Fibroblast of the conjunctiva (primary cell): Measurements from ENCODE around the gene HK1.
"Not testable (repeated sequence)": the region's sequence is repeated elsewhere in the genome, so short reads cannot be mapped to it uniquely, and the experiment has no call there.

Experiments used
- DNase-seq: peaks from one replicate; pipeline ENCODE4 v3.0.0-alpha.2; 2010; ENCODE audit warnings: low read depth

The HK1 gene

DNA sequence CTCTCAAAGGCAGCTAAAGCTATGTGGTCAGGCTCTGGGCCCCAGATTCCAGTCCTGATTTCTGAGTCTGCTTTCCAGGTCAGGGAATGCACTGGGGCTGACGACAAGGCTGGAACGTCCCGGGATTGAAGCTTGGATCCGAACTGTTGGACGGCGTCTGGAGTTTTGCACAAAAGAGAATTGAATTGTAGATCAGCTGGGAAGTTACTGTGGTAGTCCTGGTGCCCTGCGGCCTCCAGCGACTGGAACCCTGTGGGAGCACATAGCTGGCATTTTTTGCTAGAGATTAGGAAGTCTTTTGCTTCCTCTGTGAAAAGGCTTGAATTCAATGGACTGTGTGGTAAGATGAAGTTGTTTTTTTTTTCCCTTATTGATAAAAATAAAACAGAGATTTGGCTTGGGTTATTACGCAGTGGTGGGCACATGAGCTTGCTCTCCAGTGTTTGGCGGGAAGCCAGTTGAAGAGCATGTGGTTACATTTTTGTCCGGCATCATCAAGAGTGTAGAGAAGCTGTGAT, at the start of gene HK1:
TSS of gene HK1 (plus strand) at position 51 of the 518 bp plus-strand sequence.
- DNase-seq: no peak

DNA sequence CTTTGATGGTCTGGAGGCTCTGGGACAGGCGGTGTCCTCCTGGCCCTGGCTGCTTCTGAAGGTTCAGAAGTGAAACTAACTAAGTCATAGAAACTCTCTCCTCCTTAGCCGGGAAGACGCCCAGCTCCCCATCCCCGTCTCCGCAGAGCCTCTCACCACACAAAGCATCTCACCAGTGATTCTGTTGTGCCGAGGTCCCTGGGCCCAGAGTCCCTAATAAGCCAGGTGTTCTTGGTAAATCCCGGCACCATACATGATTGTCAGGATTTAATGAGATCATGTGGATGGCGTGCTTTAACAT, 48.7 kb upstream of the HK1 start:
- DNase-seq: no peak

DNA sequence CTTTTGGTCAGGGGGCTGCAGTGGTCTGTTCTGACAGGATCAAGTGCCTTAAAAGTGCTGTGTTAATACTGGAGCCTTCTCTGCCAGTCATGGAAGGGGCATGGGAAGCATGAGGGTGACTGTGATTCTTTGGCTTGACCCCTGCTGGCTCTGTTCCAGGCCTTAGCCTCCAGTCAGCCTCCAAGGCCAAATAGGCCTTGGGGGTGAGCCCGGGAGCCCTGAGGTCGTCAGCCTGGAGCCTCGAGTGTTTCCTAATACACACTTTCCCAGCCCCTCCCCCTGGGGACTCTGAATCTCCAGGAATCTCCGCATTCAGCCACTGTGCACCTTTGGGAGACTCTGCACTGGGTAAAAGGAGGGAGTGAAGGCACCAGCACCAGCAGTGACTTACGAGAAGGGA, 48.2 kb upstream of the HK1 start:
- DNase-seq: no peak

DNA sequence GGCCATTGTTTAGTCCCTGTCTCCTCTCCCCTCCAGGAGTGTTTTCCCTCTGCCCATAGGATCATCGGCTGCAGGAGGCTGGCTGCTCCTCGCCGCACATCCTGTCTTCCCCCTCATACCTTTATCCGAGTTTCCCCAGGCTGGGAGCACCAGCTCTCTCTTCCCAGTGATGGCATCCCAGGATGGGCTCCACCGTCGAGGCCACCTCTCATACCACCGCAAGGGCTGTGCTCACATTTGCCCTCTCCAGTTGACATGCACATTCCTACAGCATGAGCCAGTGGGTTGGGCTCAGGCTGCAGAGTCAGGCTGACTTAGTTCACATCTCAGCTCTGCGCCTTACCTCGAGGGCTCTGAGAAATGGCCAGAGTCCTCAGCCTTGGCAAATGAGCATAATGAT, 46.0 kb upstream of the HK1 start:
- DNase-seq: peak; percentile 26

DNA sequence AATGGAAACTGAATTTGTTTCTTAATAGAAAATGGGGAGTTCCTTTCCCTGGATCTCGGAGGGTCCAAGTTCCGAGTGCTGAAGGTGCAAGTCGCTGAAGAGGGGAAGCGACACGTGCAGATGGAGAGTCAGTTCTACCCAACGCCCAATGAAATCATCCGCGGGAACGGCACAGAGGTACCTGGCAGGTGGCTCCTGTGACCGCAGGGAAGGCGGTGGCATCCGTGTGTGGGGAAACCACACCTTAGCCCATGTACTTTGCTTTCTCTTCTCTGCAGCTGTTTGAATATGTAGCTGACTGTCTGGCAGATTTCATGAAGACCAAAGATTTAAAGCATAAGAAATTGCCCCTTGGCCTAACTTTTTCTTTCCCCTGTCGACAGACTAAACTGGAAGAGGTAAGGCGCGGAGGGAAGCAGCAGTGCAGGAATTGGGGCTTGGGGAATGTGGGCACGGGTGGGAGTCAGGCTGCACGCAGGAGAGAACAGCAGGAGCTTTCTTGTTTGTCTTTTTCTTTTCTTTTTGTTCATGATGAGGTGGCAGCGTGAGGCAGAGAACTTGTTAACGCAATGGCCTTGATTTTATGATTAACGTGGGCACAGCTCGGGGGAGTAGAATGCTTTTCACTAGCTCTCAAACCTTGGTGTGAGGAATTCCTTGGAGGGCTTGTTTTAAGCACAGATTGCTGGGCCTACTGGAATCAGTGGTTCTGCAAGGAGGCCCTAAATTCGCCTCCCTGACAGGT, 45.4 kb upstream of the HK1 start:
- no peak for DNase-seq

DNA sequence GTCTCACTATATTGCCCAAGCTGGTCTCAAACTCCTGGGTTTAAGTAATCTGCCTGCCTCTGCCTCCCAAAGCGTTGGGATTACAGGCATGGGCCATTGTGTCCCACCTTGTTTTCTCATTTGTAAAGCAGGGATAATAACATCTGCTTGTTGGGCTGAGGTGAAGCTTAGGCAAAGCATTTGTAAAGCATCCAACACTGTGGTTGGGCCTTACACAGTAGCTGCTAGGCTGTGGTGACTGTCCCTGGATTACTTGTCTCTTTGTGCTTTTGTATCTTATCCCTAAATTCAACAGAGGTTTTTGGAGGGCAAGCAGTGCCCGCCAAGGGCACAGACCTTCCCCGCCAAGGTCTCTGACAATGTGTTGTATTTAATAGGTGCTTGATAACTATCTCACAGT, 43.8 kb upstream of the HK1 start:
- no peak for DNase-seq

DNA sequence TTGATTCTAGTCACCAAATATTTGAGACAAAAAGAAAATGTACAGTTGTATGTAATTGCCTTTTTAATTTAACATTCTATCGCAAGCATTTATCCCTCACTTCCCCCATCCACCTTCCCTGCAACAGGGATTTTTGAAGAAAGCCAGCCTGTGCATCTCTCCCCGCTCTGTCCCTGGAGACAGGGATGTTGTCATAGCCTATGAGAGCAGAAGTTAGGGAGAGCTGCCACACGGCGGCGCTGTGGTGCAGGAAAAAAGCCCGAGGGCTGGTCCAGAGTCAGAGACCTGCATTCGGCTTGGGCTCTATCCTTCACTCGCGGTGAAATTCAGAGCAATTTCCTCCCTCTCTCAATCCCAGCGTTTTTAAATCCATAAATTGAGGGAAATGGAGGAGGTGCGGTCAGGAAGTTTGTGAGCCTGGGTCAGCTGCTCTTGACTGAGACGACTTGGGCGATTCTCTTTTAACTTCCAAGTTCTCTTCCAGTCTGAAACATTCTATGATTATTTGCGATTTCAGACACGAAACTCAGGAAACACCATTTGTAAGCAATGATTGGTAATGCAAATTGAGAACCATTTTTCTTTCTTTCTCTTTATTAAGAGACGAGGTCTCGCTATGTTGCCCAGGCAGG, 40.7 kb upstream of the HK1 start:
- DNase-seq: peak; percentile 56

DNA sequence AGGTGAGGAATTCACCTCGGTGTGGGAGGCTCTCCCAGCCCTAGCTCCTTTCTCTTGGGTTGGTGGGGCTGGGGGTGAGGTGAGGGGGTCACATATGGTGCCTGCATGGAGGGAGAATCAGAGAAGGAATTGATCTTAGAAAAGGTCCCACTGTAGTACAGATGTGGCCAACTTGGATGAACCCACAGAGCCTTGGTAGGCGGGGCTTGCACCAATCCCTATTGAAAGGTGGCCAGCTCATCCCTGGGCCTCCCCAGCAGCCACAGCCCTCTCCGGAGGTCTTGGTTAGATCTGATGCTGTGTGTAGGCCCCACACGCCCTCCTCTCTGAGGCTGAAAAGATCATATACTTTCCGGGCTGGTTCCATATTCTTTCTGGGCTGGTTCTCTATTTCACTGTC, 39.2 kb upstream of the HK1 start:
- DNase-seq: no peak

DNA sequence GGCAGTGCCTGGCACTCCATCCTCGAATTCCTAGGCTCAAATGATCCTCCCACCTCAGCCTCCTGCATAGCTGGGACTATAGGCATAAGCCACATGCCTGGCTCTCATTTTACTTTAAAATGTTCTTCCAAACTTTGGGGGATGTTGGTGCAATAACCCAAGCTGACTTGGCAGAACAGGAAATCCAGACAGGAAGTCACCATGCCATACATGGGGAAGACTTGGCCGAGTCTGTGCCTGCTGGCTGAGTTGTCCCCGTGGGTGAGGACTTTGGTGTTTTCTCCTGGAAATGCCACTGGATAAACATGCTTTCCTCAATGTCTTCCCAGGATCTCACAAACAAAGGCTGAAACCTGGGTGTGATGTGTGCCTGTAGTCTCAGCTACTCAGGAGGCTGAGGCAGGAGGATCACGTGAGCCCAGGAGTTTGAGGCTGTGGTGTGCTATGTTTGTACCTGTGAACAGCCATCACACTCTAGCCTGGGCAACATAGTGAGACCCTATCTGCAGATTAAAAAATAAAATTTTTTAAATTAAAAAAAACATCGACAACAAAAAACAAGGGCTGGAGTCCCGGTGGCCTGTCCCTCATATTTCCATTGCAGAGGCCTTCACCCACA, 38.4 kb upstream of the HK1 start:
- DNase-seq: no peak

DNA sequence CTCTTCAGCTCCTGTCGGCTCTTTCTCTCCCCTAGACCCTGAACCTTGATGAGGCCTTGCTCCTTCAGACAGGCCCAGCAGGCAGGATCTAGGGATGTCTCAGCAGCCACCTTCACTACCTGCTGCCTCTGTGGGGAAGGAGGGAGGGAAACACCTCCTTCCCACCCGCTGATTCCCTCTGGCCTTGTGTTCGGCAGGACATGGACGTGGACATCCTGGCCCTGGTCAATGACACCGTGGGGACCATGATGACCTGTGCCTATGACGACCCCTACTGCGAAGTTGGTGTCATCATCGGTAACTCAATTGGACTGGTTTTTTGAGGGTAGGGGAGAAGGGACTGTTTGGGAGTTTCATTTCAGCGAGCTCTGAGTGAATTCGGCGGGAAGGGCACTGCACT, 37.8 kb upstream of the HK1 start:
- no peak for DNase-seq

DNA sequence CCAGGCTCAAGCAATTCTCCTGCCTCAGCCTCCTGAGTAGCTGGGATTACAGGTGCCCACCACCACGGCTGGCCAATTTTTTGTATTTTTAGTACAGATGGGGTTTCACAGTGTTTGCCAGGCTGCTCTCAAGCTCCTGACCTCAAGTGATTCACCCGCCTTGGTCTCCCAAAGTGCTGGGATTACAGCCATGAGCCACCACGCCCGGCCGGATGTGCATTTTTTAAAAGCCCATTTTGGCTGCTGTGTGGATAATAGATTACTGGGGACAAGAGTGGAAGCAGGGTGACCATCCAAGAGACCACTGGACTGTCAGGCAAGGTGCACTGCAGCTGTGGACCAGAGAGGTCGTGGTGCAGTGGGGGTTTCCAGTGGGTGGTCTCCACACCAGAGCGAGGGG, 36.7 kb upstream of the HK1 start:
- no peak for DNase-seq

DNA sequence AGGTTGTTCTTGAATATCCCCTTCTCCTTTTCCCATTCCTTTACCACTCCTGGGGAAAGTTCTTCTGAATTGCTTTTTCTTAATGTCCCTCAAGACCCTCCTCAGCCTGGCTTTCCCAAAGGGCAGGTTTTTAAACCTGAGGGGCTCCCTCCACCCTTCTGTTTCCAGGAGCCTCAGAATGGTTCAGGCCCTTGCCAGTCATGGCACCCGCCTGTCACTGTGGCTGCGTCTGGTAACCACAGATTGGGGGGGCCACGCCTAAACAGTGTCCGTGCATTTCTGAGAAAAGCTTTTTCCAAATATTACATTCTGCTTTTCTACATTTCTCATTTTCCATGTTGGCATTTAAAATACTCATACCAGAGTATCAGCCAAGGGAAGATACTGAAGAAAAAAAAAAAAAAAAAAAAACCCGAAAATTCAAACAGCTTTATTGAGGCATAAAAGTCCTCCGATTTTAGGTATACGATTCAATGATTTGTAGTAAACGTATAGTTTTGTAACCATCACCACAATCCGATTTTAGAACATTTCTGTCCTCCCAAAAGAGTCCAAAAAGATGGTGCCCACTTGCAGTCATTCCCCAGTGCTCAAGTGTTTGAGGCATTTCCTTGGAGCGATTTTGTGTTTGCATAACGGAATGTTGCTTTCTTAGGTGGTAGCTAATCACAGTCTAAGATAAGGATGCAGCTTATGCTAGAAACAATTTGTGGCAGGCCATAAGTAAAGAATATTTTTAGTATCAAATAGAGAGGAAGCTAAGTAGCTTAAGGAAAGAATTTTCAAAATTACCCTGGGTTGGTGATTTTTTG, 36.0 kb upstream of the HK1 start:
- DNase-seq: no peak

DNA sequence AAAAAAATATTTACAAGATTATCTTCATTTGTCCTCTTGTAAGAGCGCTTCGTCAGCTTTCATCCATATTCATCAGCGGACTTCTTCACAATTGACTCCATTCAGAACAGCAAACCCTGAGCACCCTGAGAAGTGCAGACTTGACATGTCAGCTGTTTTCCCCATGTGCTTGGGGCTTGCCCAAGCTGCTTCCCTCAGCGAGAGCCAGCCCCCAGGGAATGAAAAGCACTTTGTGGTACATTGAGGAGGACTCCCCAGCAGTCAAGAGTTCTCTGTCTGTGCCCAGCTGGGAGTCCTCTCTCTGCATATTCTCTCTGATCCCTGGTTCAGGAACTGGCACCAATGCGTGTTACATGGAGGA, 35.5 kb upstream of the HK1 start:
- DNase-seq: no peak

DNA sequence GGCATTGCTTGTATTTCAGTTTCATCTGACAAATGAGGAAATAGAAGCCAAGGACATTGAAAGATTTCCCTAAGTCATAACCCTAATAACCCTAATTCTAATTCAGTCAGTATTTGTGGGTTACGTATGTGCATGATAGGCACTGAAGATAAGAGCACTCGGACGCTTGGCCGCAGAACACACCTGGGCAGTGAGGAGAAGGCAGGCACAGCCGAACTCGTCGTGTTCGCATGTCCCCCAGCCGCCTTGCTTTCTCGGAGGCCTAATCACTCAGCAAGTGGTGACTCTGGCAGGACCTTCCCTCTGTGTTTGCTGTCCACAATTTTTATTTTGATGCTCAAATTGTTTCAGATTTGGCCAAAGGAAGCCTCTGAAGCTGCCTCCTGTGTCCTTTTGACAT, 34.5 kb upstream of the HK1 start:
- no peak for DNase-seq

DNA sequence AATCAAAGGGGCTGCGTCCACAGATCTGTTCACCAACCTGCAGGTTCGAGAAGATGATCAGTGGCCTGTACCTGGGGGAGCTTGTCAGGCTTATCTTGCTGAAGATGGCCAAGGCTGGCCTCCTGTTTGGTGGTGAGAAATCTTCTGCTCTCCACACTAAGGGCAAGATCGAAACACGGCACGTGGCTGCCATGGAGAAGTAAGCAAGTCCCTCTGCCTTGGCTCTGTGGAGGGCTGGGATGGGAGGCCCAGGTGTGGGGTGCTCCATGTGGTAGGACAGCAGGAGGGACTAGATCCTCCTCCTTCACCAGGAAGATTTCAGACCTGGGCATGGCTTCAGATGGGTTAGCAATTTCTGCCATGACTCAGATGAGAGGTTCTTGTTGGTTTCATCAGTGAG, 32.3 kb upstream of the HK1 start:
- DNase-seq: no peak

DNA sequence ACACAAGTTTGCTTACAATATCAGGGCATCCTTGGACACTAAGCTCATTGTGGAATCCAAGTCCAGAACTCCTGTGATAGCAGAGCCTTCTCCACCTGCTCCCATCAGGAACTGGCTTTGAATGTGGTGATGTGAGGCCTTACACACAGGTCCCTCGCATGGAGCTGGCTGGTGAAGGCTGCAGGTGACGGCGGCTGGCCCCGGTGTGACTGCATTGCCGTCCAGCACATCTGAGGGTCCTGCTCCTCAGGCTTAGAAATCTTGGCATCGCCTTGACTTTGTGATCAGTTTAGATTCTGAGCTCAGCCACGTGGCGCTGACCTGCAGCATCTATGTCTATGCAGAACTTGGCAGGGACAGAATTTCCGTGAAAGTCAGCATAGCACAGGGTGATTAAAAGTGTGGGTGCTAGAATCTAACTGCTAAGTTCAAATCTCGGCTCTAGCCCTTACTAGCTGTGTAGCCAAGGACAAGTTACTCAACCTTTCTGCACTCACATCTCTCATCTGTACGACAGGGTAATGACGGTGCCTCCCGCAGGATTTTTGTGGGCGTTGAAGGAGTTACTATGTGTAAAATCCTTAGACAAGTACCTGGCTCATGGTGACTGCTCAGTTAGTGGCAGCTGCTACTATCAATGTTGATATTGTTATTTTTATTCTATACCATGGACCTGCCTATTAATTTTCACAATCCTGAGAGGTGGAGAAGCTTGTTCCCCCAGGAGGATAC, 31.5 kb upstream of the HK1 start:
- DNase-seq: no peak

DNA sequence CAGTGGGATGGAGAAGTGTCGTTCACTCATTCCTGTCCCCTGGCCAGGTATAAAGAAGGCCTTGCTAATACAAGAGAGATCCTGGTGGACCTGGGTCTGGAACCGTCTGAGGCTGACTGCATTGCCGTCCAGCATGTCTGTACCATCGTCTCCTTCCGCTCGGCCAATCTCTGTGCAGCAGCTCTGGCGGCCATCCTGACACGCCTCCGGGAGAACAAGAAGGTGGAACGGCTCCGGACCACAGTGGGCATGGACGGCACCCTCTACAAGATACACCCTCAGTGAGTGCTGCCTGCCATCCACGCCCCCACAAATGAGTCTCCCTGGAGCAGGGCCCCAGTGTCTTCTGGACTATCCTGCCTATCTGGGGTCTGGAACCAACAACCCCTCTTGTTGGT, 31.0 kb upstream of the HK1 start:
- no peak for DNase-seq

DNA sequence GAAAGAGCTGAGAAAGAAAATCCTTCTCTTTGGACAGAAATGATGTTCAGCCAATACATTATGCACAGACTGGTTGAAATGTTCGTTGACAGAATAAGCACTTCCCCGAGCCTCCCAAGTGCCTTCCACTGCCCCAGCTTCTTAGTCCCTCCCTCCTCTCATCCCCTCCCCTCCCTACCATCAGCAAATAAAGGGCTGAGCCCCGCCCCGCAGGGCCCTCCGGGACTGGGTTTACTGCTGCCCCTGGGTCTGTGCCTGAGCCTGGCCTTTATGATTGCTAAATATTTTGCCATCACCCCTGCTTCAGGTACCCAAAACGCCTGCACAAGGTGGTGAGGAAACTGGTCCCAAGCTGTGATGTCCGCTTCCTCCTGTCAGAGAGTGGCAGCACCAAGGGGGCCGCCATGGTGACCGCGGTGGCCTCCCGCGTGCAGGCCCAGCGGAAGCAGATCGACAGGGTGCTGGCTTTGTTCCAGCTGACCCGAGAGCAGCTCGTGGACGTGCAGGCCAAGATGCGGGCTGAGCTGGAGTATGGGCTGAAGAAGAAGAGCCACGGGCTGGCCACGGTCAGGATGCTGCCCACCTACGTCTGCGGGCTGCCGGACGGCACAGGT, 30.1 kb upstream of the HK1 start:
- no peak for DNase-seq

DNA sequence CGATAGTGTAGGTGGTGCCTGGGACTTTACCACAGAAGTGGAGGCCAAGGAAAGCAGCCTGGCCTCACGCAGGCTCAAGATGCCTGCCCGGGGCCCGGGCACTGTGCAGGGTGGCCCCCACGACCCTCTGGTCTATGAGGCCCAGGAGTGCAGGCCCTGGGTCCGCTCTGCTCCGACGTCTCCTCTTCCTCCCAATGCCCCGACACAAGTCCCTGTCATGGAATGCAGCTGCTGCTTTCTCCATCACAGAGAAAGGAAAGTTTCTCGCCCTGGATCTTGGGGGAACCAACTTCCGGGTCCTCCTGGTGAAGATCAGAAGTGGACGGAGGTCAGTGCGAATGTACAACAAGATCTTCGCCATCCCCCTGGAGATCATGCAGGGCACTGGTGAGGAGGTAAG, 28.3 kb upstream of the HK1 start:
- DNase-seq: no peak

DNA sequence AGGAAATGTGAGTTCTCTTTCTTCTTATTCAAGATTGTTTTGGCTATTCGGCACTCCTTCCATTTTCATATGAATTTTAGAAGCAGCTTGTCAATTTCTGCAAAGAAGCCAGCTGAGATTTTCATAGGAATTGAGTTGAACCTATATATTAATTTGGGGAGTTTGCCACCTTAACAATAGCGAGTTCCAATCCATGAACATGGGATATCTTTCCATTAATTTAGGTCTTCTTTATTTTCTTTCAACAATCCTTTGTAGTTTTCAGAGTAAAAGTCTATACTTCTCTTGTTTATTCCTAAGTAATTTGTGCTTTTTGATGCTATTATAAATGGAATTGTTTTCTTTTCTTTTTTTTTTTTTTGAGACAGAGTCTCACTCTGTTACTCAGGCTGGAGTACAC, 26.9 kb upstream of the HK1 start:
- DNase-seq: not testable (repeated sequence)

DNA sequence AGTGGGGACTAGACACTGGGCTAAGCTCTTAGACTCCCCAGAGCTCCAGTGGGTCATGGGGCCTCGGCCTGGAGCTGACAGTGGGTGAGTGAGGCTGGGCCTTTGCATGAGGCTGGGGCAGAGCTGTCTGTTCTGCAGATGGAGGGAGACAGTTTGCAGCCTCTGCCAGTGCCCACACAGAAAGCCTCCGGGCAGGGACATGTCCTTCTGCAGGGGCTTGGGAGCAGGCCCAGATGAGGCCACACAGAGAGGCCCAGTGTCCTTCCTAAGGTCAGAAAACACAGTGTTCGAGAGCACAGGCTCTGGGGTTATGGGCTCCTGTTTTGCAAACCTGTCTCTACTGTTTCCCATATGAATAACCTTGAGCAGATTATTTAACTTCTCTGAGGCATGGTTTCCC, 25.1 kb upstream of the HK1 start:
- no peak for DNase-seq

DNA sequence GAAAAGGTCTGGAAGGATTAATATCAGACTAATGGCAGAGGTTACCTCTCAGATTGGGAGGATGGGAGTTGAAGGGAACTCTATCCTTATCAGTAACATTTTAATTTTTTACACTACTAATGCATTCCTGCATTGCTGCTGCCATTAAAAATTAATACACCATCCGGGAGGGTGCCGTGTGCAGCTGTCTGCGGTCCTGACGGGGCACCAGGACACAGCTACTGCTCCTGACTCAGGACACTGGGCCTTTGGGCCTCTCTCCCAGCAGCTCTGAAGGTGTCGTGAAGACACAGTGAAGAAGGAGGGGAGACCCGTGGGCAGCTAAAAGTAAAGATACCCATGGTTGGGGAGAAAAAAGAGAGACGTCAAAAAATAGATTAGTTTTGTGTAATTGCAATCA, 23.4 kb upstream of the HK1 start:
- DNase-seq: no peak
